NCI-H1694 treated with DMSO at 0.1 percent for 48 hours (cell line): ENCODE data around the gene ASB13.
"Not testable (repeated sequence)": the region's sequence is repeated elsewhere in the genome, so short reads cannot be mapped to it uniquely, and the experiment has no call there.

Experiments
- DNase-seq: peaks from one replicate; lab custom pipeline; 2025; lab: John Stamatoyannopoulos, UW

ASB13 gene

GRCh38 chr10:5604961-5605360 is 61.4 kb downstream of the ASB13 start:
- no peak for DNase-seq

GRCh38 chr10:5604236-5604925 is 62.0 kb downstream of the ASB13 start:
- DNase-seq: no peak

- no peak for DNase-seq
These were observed 62.6 kb downstream of the ASB13 start for GRCh38 chr10:5603848-5604170.

- DNase-seq: no peak
These were observed 63.1 kb downstream of the ASB13 start for GRCh38 chr10:5603091-5603847.

GRCh38 chr10:5601826-5602495 is 64.4 kb downstream of the ASB13 start:
- no peak for DNase-seq

- DNase-seq: no peak
These were observed 65.5 kb downstream of the ASB13 start for GRCh38 chr10:5600908-5601307.

GRCh38 chr10:5599613-5600520 is 66.5 kb downstream of the ASB13 start:
- DNase-seq: no peak

GRCh38 chr10:5598085-5598690 is 68.2 kb downstream of the ASB13 start:
- DNase-seq: no peak

- DNase-seq: no peak
These were observed 69.6 kb downstream of the ASB13 start for GRCh38 chr10:5596611-5597341.

- DNase-seq: no peak
These were observed 70.4 kb downstream of the ASB13 start for GRCh38 chr10:5595994-5596471.

- DNase-seq: no peak
These were observed 70.8 kb downstream of the ASB13 start for GRCh38 chr10:5595591-5595990.

GRCh38 chr10:5595095-5595494 is 71.3 kb downstream of the ASB13 start:
- no peak for DNase-seq

GRCh38 chr10:5594271-5595049 is 71.9 kb downstream of the ASB13 start:
- no peak for DNase-seq

- not testable (repeated sequence) for DNase-seq
These were observed 73.0 kb downstream of the ASB13 start for GRCh38 chr10:5593347-5593746.

- DNase-seq: no peak
These were observed 74.3 kb downstream of the ASB13 start for GRCh38 chr10:5592070-5592469.

- no peak for DNase-seq
These were observed 75.0 kb downstream of the ASB13 start for GRCh38 chr10:5591336-5591824.

- DNase-seq: no peak
These were observed 75.6 kb downstream of the ASB13 start for GRCh38 chr10:5590816-5591215.

GRCh38 chr10:5589661-5590511 is 76.5 kb downstream of the ASB13 start:
- no peak for DNase-seq
